Fibroblast of upper back skin (primary cell): ENCODE data around the gene CCDC182.

ENCODE experiments used
- DNase-seq: peaks from one replicate; pipeline ENCODE4 v3.0.0-alpha.2; 2013

CCDC182 gene

DNA sequence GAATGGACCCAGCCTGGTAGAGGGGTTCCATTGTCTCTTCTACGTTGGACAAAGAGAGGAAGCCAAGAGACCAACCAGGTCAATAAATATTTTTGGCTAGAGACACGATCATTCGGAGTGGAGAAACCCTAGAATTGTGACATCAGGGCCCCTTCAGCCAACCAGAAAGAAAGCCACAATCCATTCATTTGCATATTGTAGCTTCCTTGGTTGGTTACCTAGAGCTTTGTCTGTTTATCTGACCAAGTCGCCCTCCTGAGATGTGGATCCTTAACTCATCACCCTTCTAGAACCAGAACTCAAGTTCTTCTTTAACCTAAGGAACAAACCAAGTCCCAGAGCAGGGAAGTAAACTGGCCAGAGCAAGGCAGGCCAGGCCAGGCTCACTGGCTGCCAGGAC is at the start of gene CCDC182:
Gene CCDC182, minus strand, starts transcription at position 58 of the 400 bp plus-strand sequence. Its CDS starts 27 bp downstream, at position 31.
- no peak for DNase-seq

DNA sequence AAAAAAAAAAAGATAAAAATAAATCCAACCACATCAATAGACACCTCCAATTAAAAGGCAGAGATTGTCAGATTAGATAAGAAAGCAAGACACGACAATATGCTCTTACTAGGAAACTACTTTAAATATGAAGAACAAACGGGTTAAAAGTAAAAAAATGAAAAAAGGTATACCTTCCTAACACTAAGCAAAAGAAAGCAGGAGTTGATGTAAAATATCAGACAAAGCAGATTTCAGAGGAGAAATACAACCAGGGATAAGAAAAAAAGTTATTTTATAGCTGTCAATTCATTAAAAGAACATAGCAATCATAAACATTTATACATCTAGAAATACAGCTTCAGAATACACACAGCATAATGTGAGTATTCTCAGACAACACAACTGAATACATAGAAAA is 49.7 kb upstream of the CCDC182 start:
- DNase-seq, result no peak

DNA sequence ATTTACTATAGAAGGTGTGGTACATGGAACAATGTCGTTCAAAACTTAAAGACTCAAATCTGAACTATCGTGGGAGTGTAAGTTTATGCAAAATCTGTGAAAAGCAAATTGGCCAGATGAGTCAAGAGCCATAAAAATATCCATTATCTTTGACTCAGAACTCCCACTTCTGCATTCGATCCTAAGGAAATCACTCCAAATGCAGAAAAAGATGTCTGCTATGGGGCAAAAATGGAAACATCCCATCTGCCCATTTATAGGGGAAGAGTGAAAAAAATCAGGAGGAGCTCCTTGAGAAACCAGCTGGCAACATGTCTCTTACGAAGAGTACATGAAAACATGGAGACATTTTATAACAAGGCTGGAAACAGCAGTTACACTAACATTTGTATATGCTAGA is 43.6 kb upstream of the CCDC182 start:
- DNase-seq, result no peak

DNA sequence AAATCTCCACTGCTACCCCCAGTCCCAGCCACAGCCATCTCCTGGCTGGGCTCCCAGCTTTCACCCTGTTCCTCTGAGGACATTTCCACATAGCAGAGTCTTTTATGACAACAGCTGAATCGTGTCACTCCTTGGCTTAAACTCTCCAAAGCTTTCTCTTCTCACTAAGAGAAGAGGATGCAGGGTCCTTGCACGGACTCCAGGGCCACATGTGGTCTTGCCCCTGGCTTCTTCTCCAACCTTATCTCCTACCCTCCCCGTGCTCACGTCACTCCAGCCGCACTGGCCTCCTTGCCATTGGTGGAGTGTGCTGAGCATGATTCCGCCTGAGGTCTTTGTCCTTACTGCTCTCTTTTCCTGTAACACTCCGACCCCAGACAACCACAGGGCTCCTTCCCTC is 39.9 kb upstream of the CCDC182 start:
- no peak for DNase-seq

DNA sequence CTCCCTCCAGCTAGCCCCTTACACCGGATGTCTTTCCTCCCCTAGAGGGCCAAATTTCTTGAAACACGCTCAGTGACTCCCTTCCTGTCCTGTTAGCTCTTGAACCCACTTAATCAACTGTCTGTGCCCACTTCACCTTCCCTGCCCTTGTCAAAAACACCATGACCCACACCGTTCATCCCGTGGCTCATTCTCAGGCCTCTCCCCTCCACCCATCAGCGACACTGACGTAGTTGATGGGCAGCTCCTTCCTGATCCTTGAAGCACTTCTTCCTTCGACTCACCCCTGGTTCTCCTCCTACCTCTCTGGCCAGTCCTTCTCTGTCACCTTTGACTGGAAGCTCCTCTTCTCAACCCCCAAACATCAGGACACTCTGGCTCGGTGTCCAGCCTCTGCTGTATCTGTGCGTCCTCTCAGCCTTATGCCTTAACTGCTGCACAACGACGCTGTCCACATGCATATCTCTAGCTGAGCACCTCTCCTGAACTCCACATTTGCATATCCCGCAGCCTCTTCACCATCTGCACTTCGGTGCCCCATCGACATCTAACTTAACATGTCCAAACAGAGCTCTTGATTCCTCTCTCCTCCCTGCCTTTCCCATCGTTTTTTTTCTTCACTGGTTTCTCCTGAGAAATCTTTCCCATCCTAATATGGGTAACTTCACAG is 39.3 kb upstream of the CCDC182 start:
- no peak for DNase-seq

DNA sequence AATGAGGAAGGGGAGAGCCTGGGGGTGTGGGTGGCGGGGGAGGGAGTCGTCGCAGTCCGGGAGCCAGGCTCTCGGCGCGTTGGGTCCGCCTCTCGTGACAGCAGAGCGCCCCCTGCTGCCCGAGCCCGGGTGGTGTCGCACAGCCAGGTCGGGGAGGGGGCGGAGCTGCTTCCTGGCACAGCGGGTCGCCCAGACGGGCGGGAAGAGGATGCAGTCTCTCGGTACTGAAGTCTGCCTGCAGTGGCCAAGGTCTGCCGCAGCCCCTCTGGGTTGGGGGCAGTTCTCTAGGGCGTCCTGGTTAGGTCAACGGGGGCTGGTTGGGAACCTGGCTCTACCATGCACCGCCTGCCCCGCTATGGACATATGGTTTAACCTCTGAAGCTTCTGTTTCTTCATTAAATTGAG is 38.2 kb upstream of the CCDC182 start:
- DNase-seq, result peak; percentile 23

DNA sequence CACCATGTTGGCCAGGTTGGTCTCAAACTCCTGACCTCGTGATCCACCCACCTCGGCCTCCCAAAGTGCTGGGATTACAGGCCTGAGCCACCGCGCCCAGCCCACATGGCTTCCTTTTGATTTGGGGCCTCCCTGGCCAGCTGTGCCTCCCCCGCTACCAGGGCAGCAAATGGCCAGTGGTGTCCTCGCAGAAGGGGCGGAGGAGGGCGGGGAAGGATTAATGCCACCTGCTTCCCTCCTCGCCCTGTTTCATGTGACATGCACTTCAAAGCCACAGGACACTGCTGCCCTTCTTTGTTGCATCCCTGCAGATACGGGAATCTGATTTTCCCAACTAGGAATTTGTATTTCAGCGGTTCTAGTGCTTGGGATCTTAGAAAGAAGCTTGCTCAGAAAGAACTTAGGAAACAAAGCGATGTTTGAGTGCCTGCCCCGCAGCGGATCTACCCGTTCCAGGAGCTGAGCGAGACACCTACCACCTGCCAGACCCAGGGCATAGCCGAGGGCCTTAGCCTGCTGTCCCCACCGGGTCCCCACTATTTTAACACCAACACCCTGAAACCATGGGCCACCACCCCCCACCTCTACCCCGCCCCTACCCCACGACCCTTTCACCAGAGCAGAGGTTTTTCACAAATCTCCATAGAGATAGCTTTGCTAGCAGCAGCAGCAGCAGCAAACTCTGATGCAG is 37.7 kb upstream of the CCDC182 start:
- no peak for DNase-seq

DNA sequence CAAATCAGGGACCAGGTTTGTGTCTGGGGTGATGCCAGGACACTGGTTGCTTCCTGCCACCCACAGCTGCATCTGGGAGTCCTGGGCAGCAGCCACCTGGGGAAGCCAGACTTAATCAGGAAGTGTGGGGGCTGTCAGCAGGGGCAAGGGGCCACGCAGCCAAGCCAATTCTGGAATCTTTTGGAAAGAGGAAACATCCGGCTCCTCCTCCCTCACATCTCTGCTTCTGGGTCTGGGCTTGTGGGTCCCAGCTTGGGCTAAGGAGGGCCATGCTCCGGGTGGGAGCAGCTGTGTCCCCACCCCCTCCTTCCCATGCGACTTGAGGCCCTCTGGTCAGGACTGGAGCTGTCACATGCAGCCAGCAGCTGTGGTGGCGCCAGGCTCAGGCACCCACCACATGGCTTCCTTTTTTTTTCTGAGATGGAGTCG is 37.0 kb upstream of the CCDC182 start:
- DNase-seq, result no peak

DNA sequence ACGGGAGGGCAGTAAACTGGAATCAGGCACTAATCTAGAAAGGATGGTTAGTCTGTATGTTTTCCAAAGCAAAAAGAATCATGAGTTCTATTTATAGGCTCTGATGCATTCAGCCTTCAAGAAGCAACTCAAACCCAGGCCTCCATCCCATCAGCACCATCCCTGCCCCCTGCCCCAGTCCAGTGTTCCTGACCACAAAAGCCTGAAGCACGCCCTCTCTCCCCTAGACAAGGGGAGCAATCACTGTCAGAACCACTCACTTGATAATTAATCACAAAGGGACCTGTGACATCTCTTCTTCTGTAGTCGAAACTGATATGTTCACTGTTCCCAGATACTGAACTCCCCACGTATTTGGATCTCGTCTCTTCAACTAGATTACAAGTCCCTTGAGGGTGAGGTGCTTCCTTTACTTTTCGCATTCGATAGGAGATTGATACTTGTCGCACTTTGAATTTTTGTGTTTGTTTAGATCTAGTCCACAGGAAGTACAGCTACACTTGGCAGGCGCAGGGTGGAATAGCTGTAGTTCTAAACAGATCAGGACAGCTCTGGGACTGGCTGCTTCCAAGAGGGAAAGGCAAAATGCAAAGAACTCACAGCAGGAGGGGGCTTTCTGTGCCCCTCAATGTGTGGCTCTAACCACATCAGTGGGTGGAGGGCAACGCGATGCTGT is 36.4 kb upstream of the CCDC182 start:
- no peak for DNase-seq

DNA sequence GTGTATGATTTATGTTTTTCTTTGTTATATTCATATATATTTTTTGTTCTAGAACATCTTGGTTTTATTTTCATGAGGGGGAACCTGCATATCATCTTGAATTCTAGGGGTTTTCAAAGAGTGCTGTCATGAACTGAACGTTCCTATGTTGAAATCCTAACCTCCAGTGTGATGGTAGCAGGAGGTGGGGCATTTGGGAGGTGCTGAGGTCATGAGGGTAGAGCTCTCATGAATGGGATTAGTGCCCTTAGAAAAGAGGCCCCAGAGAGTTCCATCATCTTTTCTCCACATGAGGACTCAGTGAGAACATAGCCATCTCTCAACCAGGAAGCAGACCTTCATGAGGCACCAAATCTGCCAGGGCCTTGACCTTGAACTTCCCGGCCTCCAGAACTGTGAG is 34.6 kb upstream of the CCDC182 start:
- no peak for DNase-seq

DNA sequence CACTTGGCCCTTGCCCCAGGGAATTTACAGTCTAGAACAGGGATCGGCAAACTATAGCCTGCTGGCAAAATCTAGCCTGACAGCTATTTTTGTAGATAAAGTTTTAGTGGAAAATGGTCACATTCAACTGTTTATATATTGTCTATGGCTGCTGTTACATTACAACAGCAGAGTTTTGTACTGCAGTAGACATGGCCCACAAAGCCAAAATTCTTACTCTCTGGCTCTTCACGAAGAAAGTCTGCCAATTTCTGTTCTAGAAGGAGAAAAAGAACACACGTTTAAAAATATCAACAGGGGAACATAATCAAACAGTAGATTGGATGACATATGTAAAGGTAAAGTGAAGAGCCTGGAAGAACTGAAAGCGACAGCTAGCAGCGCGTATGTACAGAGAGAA is 33.2 kb upstream of the CCDC182 start:
- DNase-seq, result no peak

DNA sequence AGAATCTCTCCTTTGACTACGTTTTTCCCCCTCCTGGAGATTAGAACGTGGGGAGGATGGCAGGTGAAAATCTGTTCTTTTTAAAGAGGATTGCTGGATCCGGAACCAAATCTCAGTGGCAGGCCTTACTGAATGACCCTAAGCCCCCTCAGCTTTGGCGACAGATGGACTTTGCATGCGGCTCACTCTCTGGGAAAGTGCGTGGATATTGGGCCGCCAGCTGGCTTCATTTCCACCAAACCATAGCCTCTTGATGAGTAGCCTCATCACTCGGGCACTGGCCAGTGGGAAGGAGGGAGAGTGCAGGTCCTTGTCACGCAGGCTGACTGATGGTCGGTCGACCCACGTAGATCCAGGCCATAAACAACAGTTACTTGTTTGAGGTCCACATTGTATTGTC is 31.3 kb upstream of the CCDC182 start:
- DNase-seq, result no peak

DNA sequence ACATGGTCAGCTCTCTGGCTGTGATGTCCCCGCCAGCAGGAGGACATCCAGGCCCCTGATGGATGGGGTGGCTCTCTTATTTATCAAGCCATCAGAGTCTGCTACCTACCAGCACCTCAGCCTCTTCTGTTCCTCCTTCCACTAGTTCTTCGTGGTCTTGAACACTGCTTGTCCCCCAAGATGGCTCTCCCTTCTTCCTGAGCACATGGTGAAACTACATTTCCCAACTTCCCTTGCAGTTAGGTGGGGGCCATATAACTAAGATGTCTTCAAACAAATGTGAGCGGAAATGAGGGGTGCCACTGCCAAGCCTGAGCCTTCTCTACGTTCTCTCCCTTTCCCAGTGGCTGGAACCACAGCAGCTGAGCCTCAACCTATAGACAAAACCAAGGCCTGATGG is 29.8 kb upstream of the CCDC182 start:
- no peak for DNase-seq

DNA sequence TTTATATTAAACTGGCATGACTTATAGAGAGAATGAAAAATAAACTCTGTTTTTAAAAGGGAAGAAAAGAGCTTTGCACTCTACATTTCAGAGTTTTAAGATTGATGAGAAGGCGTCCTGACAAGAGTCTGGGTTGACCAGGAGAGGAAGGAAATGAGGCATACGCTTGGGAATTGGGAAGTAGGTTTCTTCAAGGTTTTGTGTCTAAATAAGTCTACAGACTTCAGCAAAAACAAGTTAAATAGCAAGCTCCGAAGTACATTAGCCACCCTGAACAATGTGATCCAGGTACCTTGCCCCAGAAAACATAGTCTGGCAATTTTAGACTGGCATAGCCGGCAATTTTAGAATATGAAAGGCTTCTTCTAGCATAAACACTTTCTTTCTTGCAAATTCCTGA is 28.5 kb upstream of the CCDC182 start:
- no peak for DNase-seq

DNA sequence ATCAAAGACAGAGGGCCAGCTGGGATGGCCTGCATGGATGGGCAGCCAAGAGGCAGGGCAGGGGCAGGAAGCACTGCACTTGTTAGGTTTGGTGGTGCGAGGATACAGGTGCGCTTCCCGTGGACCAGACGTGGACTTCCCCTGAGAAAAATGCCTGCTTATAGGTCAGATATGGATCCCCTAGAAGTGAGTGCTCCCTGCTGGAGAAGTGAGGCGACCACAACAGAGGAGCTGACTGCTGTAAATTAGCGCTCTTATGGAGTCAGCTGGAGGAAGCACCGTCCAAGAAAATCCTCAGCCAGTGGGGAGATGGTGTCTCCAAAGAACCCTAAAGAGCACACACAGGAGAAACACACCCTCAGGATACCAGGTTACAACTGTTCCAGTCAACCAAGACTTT is 27.7 kb upstream of the CCDC182 start:
- DNase-seq, result no peak

DNA sequence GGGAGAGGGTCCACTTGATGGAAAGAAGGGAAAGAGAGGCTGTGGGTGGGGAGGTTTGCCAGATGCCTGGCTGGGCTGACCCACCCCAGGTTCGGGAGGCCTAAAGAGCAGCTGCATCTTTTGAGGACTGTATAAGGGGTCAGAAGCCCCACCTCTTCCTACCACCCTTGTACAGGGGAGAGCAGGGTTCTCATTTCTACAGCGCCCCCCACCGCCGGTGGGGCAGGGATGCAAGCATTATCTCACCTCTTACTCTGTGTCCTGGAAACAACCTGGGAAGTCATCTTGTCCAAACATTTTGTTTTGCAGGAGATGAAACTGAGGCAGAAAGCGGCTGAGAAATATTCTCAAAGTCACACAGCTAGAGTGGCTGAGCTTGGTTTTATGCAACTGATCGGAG is 22.5 kb upstream of the CCDC182 start:
- DNase-seq, result no peak

DNA sequence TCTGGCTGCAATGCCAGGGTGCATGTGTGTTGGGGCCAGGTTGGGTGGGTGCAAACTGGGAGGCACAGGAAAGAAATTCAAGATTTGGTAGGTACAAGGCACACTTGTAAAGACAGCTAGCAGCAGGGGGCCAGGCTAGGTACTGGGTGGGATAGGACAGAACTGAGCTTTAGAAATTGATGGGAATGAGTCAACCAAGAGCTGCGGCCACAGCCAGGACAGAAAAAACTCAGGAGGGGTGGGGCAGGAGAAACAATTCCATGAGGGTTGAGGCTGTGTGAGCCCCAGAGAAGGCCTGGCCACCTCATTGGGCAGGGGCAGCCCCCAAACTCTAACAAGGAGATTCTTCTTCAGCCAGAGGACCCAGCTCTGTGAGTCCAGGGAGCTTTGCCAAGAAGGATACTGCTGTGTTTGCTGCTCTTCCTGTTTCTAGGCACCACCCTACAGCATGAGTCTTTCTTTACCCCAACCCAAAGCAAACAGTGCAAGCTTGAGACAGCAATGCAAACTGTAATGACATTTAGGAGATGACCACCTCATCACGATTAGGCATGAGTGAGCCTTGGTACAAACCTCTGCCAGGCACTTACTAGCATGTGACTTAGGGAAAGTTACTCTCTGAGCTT is 21.3 kb upstream of the CCDC182 start:
- no peak for DNase-seq

DNA sequence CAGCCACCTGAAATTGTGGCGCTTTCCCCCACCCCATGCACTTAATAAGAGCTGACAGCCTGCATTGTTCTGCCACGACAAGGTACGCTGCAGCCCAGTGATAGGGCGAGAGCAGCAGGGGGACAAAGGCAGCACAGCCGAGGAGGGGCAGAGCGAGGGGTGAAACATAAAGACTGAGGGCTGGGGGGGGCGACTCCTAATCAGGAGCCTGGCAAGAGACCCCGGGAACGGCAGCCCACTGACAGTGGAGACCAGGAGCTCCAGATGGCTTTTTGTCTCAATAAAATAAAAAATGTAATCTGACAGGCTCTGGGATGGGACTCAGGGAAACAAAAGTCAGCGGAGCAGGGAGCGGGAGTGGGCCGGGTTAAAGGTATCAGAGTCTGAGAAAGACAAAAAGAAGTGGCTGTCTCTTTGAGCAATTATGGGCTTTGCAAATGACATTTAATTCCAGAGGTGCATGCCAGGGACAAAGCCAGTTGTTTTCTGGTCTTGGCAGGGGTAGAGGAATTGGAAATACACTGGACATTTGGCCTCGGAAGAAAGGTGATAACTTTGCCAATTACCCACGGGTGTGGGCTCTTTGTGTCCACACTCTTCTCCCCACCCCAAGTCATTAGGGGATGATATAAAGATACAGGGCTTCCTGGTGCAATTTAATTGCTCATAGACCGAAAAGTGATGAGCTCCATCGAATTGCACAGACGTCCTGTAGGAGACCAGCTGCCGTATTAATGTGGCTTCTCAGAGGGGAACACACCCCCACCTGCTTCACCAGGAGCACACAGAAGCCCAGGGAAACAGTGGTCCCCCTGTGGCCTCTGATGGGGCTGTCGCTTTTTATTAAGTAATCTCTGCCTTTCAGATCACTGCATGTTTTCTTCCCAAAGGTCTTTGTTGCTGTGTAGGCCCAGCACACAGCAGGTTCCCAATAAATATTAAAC is 17.6 kb upstream of the CCDC182 start:
- DNase-seq, result no peak

DNA sequence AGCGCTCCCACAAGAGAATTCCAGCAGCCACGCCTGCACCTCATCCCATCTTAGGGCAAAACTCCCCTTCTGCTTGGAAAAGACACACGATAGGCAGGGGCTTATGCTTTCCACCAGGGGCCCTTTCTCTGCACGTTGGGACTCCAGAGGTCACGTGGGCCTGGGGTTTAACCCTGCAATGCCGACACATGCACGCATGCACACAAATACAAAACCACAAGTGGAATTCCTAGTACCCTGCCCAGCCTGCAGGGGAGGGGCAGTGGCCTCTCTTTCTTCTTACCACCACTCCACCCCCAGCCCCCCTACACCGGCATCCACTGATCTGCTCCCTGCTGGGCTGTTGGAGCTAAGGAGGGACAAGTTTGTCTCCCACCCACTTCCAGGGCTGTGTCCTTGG is 16.8 kb upstream of the CCDC182 start:
- DNase-seq, result no peak

DNA sequence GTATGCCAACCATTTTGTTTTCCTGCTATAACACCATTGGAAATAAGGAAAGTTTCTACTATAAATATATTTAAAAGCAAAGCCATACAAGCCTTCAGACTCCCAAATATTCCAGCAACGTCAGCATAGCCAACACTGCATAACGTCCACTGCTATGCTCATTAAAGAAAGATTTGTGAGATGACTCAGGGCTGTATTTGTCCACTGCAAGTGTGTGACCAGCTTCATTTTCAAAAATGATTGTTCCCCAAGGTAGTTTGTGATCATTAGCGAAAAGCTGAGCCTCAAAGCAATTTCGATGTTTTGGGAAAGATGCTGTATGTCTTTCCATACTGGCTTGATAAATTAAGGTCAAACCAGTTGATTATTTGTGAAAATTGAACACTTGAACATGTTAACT is 14.9 kb upstream of the CCDC182 start:
- DNase-seq, result no peak

DNA sequence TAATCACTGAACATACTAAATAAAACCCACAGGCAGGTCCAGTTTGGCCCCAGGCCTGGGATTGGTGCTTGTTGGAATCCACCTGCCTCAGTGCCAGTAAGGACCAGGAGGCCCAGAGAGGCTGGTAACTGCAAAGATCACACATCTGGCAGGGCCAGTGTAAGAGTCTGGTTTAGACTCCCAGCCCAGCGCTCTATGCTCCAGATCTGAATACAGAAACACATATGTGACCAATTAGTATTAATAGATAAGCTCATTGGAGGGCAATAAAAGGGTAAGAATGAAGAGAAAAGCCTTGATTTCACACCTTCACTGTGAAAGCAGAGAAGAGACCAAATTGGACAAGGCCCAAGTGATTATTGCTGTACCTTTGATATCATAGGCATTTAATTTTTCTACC is 13.6 kb upstream of the CCDC182 start:
- no peak for DNase-seq

DNA sequence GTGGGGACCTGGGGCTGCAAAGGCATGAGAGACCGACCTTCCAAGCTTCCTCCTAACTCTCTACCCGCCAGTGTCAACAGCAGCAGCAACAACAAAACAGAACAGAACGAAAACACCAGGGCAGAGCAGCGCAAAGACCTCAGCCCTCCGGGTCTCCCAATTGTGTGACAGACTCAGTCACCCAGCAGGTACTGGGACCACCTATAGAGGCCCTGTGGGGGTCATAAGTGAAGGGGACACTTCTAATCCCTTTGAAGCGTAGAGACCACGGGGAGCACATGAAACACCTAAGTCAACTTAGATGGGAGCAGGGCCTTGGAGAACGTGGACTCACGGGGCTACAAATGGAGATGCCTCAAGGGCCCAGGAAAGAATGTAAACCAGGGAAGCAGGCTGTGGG is 12.6 kb upstream of the CCDC182 start:
- no peak for DNase-seq

DNA sequence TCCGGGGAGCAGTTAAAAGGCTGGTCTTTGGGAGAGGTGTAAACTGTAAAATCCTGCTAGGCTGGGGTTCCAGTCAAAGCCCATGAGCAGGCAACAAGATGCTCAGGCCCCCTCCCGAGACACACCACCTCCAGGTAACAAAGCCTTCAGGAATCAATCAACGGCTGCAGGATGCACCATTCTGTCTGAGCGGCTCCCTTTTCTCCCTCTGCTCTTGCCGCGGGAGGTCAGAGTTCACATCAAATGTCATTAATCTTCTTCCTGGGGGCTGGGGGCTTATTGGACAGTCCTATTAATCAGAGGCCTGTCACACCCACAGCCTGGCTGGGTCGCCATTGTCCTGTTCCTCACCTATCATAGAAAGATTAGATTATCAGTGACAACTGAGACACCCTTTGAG is 11.9 kb upstream of the CCDC182 start:
- DNase-seq, result no peak
